SK-N-SH treated with all-trans-retinoic acid at 6 μM for 48 hours (cell line): Measurements from ENCODE around the gene DIPK1A.

Source experiments
- ATAC-seq: fragments of 200-7000 bp; cut with Tn5 transposase; 3 replicates; pipeline ENCODE4 v1.9.1; 2020; ENCODE audit warnings: mild to moderate bottlenecking, moderate library complexity
- ARNTL ChIP-seq: fragments of 450-650 bp; formaldehyde crosslinking; IDR thresholded peaks from 2 replicates; pipeline ENCODE4 v1.5.0; 2020; ENCODE audit warnings: low read depth, mild to moderate bottlenecking, moderate library complexity, borderline replicate concordance
- BACH2 ChIP-seq: fragments of 250-450 bp; sonication (Bioruptor Pico); IDR thresholded peaks from 2 replicates; pipeline ENCODE4 v1.9.0; 2021; ENCODE audit warnings: mild to moderate bottlenecking, borderline replicate concordance
- CREB5 ChIP-seq: fragments of 250-450 bp; sonication (Bioruptor Pico); IDR thresholded peaks from 2 replicates; pipeline ENCODE4 v1.5.1; 2020; ENCODE audit warnings: low read depth, mild to moderate bottlenecking, moderate library complexity
- CSRNP3 ChIP-seq: fragments of 250-450 bp; sonication (Bioruptor Pico); IDR thresholded peaks from 2 replicates; pipeline ENCODE4 v1.5.1; 2021; ENCODE audit warnings: mild to moderate bottlenecking, moderate library complexity
- ESRRG ChIP-seq: fragments of 250-450 bp; sonication (Bioruptor Pico); IDR thresholded peaks from 2 replicates; pipeline ENCODE4 v1.6.1; 2021; ENCODE audit warnings: mild to moderate bottlenecking
- GLIS3 ChIP-seq: fragments of 250-450 bp; sonication (Bioruptor Pico); IDR thresholded peaks from 2 replicates; pipeline ENCODE4 v1.5.0; 2020; ENCODE audit warnings: mild to moderate bottlenecking, moderate library complexity
- OSR1 ChIP-seq: fragments of 250-450 bp; sonication (Bioruptor Pico); IDR thresholded peaks from 2 replicates; pipeline ENCODE4 v1.8.0; 2022; ENCODE audit warnings: moderate library complexity, mild to moderate bottlenecking, inconsistent platforms
- POU6F1 ChIP-seq: fragments of 250-450 bp; sonication (Bioruptor Pico); IDR thresholded peaks from 2 replicates; pipeline ENCODE4 v1.8.0; 2021; ENCODE audit warnings: low read depth, mild to moderate bottlenecking, moderate library complexity, borderline replicate concordance
- PPARA ChIP-seq: fragments of 250-450 bp; sonication (Bioruptor Pico); IDR thresholded peaks from 2 replicates; pipeline ENCODE4 v1.5.0; 2020; ENCODE audit warnings: mild to moderate bottlenecking, borderline replicate concordance
- RARB ChIP-seq: fragments of 250-450 bp; sonication (Bioruptor Pico); IDR thresholded peaks from 2 replicates; pipeline ENCODE4 v1.8.0; 2021; ENCODE audit warnings: mild to moderate bottlenecking, moderate library complexity
- SNAI2 ChIP-seq: fragments of 250-450 bp; sonication (Bioruptor Pico); IDR thresholded peaks from 2 replicates; pipeline ENCODE4 v1.5.0; 2020; ENCODE audit warnings: mild to moderate bottlenecking, moderate library complexity
- TCF4 ChIP-seq: fragments of 250-450 bp; sonication (Bioruptor Pico); IDR thresholded peaks from 2 replicates; pipeline ENCODE4 v1.8.0; 2021; ENCODE audit warnings: mild to moderate bottlenecking, moderate library complexity, borderline replicate concordance
- TOX ChIP-seq: fragments of 250-450 bp; sonication (Bioruptor Pico); IDR thresholded peaks from 2 replicates; pipeline ENCODE4 v1.8.0; 2021; ENCODE audit warnings: mild to moderate bottlenecking, moderate library complexity, borderline replicate concordance
- TSHZ2 ChIP-seq: fragments of 250-450 bp; sonication (Bioruptor Pico); IDR thresholded peaks from 2 replicates; pipeline ENCODE4 v1.5.0; 2020; ENCODE audit warnings: mild to moderate bottlenecking, moderate library complexity
- ZFP30 ChIP-seq: fragments of 450-650 bp; formaldehyde crosslinking; IDR thresholded peaks from 2 replicates; pipeline ENCODE4 v1.5.0; 2022; ENCODE audit warnings: mild to moderate bottlenecking, moderate library complexity
- ZNF565 ChIP-seq: fragments of 450-650 bp; formaldehyde crosslinking; conservative IDR thresholded peaks from 2 replicates; pipeline ENCODE4 v1.5.0; 2020; ENCODE audit warnings: low read depth, mild to moderate bottlenecking, moderate library complexity
- ZNF70 ChIP-seq: fragments of 450-650 bp; formaldehyde crosslinking; IDR thresholded peaks from 2 replicates; pipeline ENCODE4 v1.5.0; 2020; ENCODE audit warnings: mild to moderate bottlenecking, moderate library complexity
- ZNF8 ChIP-seq: fragments of 450-650 bp; formaldehyde crosslinking; IDR thresholded peaks from 2 replicates; pipeline ENCODE4 v1.5.0; 2020; ENCODE audit warnings: mild to moderate bottlenecking, moderate library complexity

Gene DIPK1A

GRCh38 chr1:92820024-92820423 lies 141.2 kb downstream of the DIPK1A start (continued):
- TF ChIP-seq SNAI2 (CRISPR knock-in tag), result no peak
- TF ChIP-seq GLIS3 (CRISPR knock-in tag), result no peak
- TF ChIP-seq TOX (CRISPR knock-in tag), result no peak
- no peak for TF ChIP-seq ZNF8 (CRISPR knock-in tag)

GRCh38 chr1:92817986-92818764 lies 143.1 kb downstream of the DIPK1A start:
- peak; percentile 62; the same call in 2 of the 3 replicates for ATAC-seq
- TF ChIP-seq TCF4 (CRISPR knock-in tag) (no peak), ZNF565 (CRISPR knock-in tag) (no peak), PPARA (CRISPR knock-in tag) (no peak), ZFP30 (no peak), RARB (CRISPR knock-in tag) (no peak), OSR1 (CRISPR knock-in tag) (no peak), ZNF70 (CRISPR knock-in tag) (no peak), ARNTL (CRISPR knock-in tag) (no peak), CSRNP3 (CRISPR knock-in tag) (no peak), ESRRG (no peak), ZNF8 (CRISPR knock-in tag) (no peak), TOX (CRISPR knock-in tag) (no peak), POU6F1 (CRISPR knock-in tag) (no peak), CREB5 (no peak)

GRCh38 chr1:92817137-92817697 lies 144.0 kb downstream of the DIPK1A start:
- ATAC-seq, result no peak

GRCh38 chr1:92816732-92817131 lies 144.5 kb downstream of the DIPK1A start:
- ATAC-seq, result no peak
- TF ChIP-seq TSHZ2 (CRISPR knock-in tag) (no peak), GLIS3 (CRISPR knock-in tag) (no peak), POU6F1 (CRISPR knock-in tag) (no peak), BACH2 (CRISPR knock-in tag) (no peak), ARNTL (CRISPR knock-in tag) (no peak), CSRNP3 (CRISPR knock-in tag) (no peak), ZNF565 (CRISPR knock-in tag) (no peak)
- TF ChIP-seq, all 23 proteins: peak for 0

More at GRCh38 chr1:92817137-92817697, 144.0 kb downstream of the DIPK1A start:
- no peak for TF ChIP-seq OSR1 (CRISPR knock-in tag)
- TF ChIP-seq TOX (CRISPR knock-in tag), result no peak
